Mesenchymal stem cell (in vitro differentiated cells and primary cell): ENCODE results near the gene UGT2B7.
"Not testable (repeated sequence)": the region's sequence is repeated elsewhere in the genome, so short reads cannot be mapped to it uniquely, and the experiment has no call there.

Source experiments
- DNase-seq: peaks from one replicate; pipeline ENCODE4 v3.0.0-alpha.2; 2013
- H2AFZ ChIP-seq: one replicate; pipeline ENCODE4 v1.6.1; 2013; ENCODE audit warnings: low read depth, mild to moderate bottlenecking, control low read depth, inconsistent platforms, low read length, moderate library complexity
- H2AK5ac ChIP-seq: 2 replicates; pipeline ENCODE4 v1.6.1; 2013; ENCODE audit warnings: low read length, moderate library complexity, mild to moderate bottlenecking, inconsistent platforms; ENCODE audit not compliant: severe bottlenecking
- H2BK120ac ChIP-seq: one replicate; pipeline ENCODE4 v1.6.1; 2013; ENCODE audit warnings: low read depth, mild to moderate bottlenecking, inconsistent platforms, low read length, moderate library complexity
- H2BK12ac ChIP-seq, 2 experiments: one replicate each; pipeline ENCODE4 v1.6.1; 2013; ENCODE audit warnings: inconsistent platforms in 2 of 2, low read length in 2 of 2, mild to moderate bottlenecking in 2 of 2, moderate library complexity in 2 of 2, control low read depth in 1 of 2
- H2BK15ac ChIP-seq: one replicate; pipeline ENCODE4 v1.6.1; 2013; ENCODE audit warnings: mild to moderate bottlenecking, low read depth, inconsistent platforms; ENCODE audit not compliant: poor library complexity, severe bottlenecking
- H2BK5ac ChIP-seq: 2 replicates; pipeline ENCODE4 v1.6.1; 2013; ENCODE audit warnings: low read depth, mild to moderate bottlenecking, low read length, control low read depth, inconsistent platforms; ENCODE audit not compliant: poor library complexity, severe bottlenecking
- H3K14ac ChIP-seq, 2 experiments: one replicate each; pipeline ENCODE4 v1.6.1; 2013; ENCODE audit warnings: inconsistent platforms in 2 of 2, low read length in 2 of 2, control low read depth in 1 of 2, mild to moderate bottlenecking in 1 of 2, moderate library complexity in 1 of 2
- H3K18ac ChIP-seq, 2 experiments: one replicate each; pipeline ENCODE4 v1.6.1; 2013; ENCODE audit warnings: inconsistent platforms in 2 of 2, low read length in 2 of 2, control low read depth in 1 of 2, low read depth in 1 of 2, mild to moderate bottlenecking in 1 of 2
- H3K23ac ChIP-seq, 2 experiments: one replicate each; pipeline ENCODE4 v1.6.1; 2013; ENCODE audit warnings: inconsistent platforms in 2 of 2, low read length in 2 of 2, mild to moderate bottlenecking in 2 of 2, moderate library complexity in 2 of 2, control low read depth in 1 of 2
- H3K27ac ChIP-seq: 2 replicates; pipeline ENCODE4 v1.5.1; 2013; ENCODE audit warnings: mild to moderate bottlenecking, moderate library complexity, low read length, control low read depth, inconsistent platforms; ENCODE audit not compliant: poor library complexity, severe bottlenecking
- H3K27me3 ChIP-seq, 2 experiments: 2 replicates each; pipeline versions ENCODE4 v1.6.1 to v1.7.0; 2013; ENCODE audit warnings: low read length in 2 of 2, mild to moderate bottlenecking in 2 of 2, moderate library complexity in 2 of 2, control low read depth in 1 of 2, inconsistent platforms in 1 of 2; ENCODE audit not compliant: control insufficient read depth in 1 of 2, insufficient read depth in 1 of 2
- H3K36me3 ChIP-seq, 2 experiments: 2 replicates each; pipeline versions ENCODE4 v1.6.1 to v1.7.0; 2013; ENCODE audit warnings: low read length in 2 of 2, control low read depth in 1 of 2, inconsistent platforms in 1 of 2, low read depth in 1 of 2, mild to moderate bottlenecking in 1 of 2; ENCODE audit not compliant: insufficient read depth in 2 of 2, control insufficient read depth in 1 of 2
- H3K4ac ChIP-seq, 2 experiments: one replicate each; pipeline ENCODE4 v1.6.1; 2013; ENCODE audit warnings: inconsistent platforms in 2 of 2, low read length in 2 of 2, mild to moderate bottlenecking in 2 of 2, moderate library complexity in 2 of 2, control low read depth in 1 of 2, low read depth in 1 of 2
- H3K4me1 ChIP-seq: 2 replicates; pipeline ENCODE4 v1.6.1; 2013; ENCODE audit warnings: low read depth, low read length, control low read depth; ENCODE audit not compliant: control insufficient read depth, insufficient read depth
- H3K4me2 ChIP-seq: 2 replicates; pipeline ENCODE4 v1.6.1; 2013; ENCODE audit warnings: low read length, mild to moderate bottlenecking, inconsistent platforms; ENCODE audit not compliant: poor library complexity, severe bottlenecking
- H3K4me3 ChIP-seq, 2 experiments: 2 replicates each; pipeline versions ENCODE4 v1.5.1 to v1.7.0; 2013; ENCODE audit warnings: low read length in 2 of 2, mild to moderate bottlenecking in 2 of 2, control low read depth in 1 of 2, low read depth in 1 of 2; ENCODE audit not compliant: insufficient read depth in 1 of 2
- H3K79me1 ChIP-seq: replicated peaks from 2 replicates; pipeline ENCODE4 v1.6.1; 2013; ENCODE audit warnings: mild to moderate bottlenecking, control low read depth, low read length, inconsistent platforms; ENCODE audit not compliant: poor library complexity, severe bottlenecking
- H3K9ac ChIP-seq: 2 replicates; pipeline ENCODE4 v1.7.0; 2013; ENCODE audit warnings: mild to moderate bottlenecking, low read length, moderate library complexity
- H3K9me3 ChIP-seq: 2 replicates; pipeline ENCODE4 v1.7.0; 2013; ENCODE audit warnings: mild to moderate bottlenecking, low read length; ENCODE audit not compliant: control insufficient read depth
- H4K8ac ChIP-seq: one replicate; pipeline ENCODE4 v1.6.1; 2013; ENCODE audit warnings: inconsistent platforms, mild to moderate bottlenecking, low read length, moderate library complexity
- H4K91ac ChIP-seq: one replicate; pipeline ENCODE4 v1.6.1; 2013; ENCODE audit warnings: mild to moderate bottlenecking, low read length, inconsistent platforms
- WGBS: methylation state at CpG from one replicate; pipeline ENCODE4 v1.1.7; 2013; ENCODE audit warnings: mixed read lengths; 5-methylcytosine and 5-hydroxymethylcytosine counted together

Gene UGT2B7

GRCh38 chr4:69053309-69053885 is 42.9 kb upstream of the UGT2B7 start:
- Histone ChIP-seq H3K27ac (peak overlapping the region; percentile 87), H3K4me2 (peak overlapping the region; percentile 65)
- not testable (repeated sequence) for H2BK12ac ChIP-seq, H2BK15ac ChIP-seq, H3K27me3 ChIP-seq, H3K23ac ChIP-seq, H4K91ac ChIP-seq, H3K18ac ChIP-seq, H3K79me1 ChIP-seq, H3K4me3 ChIP-seq, H3K9me3 ChIP-seq, H2AK5ac ChIP-seq, H3K36me3 ChIP-seq, H3K9ac ChIP-seq, H3K4ac ChIP-seq, DNase-seq, H3K14ac ChIP-seq, H4K8ac ChIP-seq, H3K4me1 ChIP-seq, H2BK120ac ChIP-seq, H2AFZ ChIP-seq, H2BK5ac ChIP-seq
- WGBS, result 93% methylated on average over 7 of the region's 7 CpGs

- 91% methylated on average over 1 of the region's 1 CpG for WGBS
- H2BK15ac ChIP-seq, H3K4me2 ChIP-seq, H3K14ac ChIP-seq, H3K36me3 ChIP-seq, H3K18ac ChIP-seq, H4K91ac ChIP-seq, H2AK5ac ChIP-seq, H3K9ac ChIP-seq, H3K27me3 ChIP-seq, H3K23ac ChIP-seq, H2AFZ ChIP-seq, DNase-seq, H2BK120ac ChIP-seq, H3K4me1 ChIP-seq, H4K8ac ChIP-seq, H3K4me3 ChIP-seq, H3K9me3 ChIP-seq, H3K79me1 ChIP-seq, H3K4ac ChIP-seq: not testable (repeated sequence)
- Histone ChIP-seq H3K27ac (peak overlapping the region; percentile 87), H2BK5ac (peak overlapping the region; percentile 66), H2BK12ac (peak overlapping the region in 1 of 2 experiments; percentile 39)
These were observed 42.2 kb upstream of the UGT2B7 start for GRCh38 chr4:69054033-69054432.

- Histone ChIP-seq H3K4ac (no peak overlapping the region), H4K8ac (peak overlapping the region; percentile 80), H3K9me3 (no peaks in the 10 kb centered on the region), H4K91ac (no peak overlapping the region), H2BK5ac (no peak overlapping the region), H3K9ac (peak overlapping the region; percentile 36), H2AFZ (no peak overlapping the region), H3K18ac (peak overlapping the region in 1 of 2 experiments; percentile 83), H3K4me2 (peak overlapping the region; percentile 17), H2AK5ac (no peak overlapping the region), H2BK12ac (peak overlapping the region in 1 of 2 experiments; percentile 39), H3K23ac (no peak overlapping the region), H3K4me1 (peaks cover 5% of the 10 kb centered on the region), H3K14ac (no peak overlapping the region), H3K36me3 (no peaks in the 10 kb centered on the region), H3K27ac (peak overlapping the region; percentile 87), H3K79me1 (no peaks in the 10 kb centered on the region), H3K27me3 (no peaks in the 10 kb centered on the region), H2BK15ac (no peak overlapping the region), H2BK120ac (peak overlapping the region; percentile 61), H3K4me3 (no peak overlapping the region)
- 80% methylated on average over 1 of the region's 7 CpGs for WGBS
- peak; percentile 88 for DNase-seq
These were observed 41.6 kb upstream of the UGT2B7 start for GRCh38 chr4:69054578-69055200.

- H3K4me1 ChIP-seq, result peaks cover 7% of the 10 kb centered on the region
- H3K4me3 ChIP-seq, result no peak overlapping the region
- H2BK120ac ChIP-seq, result no peak overlapping the region
- peak overlapping the region; percentile 95 for H3K27ac ChIP-seq
- no peak overlapping the region for H4K8ac ChIP-seq
- peak overlapping the region; percentile 58 for H3K4me2 ChIP-seq
- H2AK5ac ChIP-seq, result peak overlapping the region; percentile 100
- H3K23ac ChIP-seq, result no peak overlapping the region
- H3K79me1 ChIP-seq, result no peaks in the 10 kb centered on the region
- no peak overlapping the region for H3K14ac ChIP-seq
- H3K36me3 ChIP-seq, result peaks cover 0 to 11% of the 10 kb centered on the region in 2 experiments
- H3K4ac ChIP-seq, result no peak overlapping the region
- H3K9me3 ChIP-seq, result no peaks in the 10 kb centered on the region
- H2BK12ac ChIP-seq, result no peak overlapping the region
- 96% methylated on average over 5 of the region's 6 CpGs for WGBS
- peak overlapping the region in 1 of 2 experiments; percentile 41 for H3K18ac ChIP-seq
- DNase-seq, result no peak
- no peaks in the 10 kb centered on the region for H3K27me3 ChIP-seq
- H3K9ac ChIP-seq, result no peak overlapping the region
- no peak overlapping the region for H4K91ac ChIP-seq
- no peak overlapping the region for H2BK5ac ChIP-seq
- H2AFZ ChIP-seq, result no peak overlapping the region
- no peak overlapping the region for H2BK15ac ChIP-seq
These were observed 40.1 kb upstream of the UGT2B7 start for GRCh38 chr4:69056150-69056549.
